GM19455 (cell line): ENCODE results near the gene ANKRD13B.

ENCODE experiments used
- ATAC-seq: cut with Tn5 transposase; IDR thresholded peaks from one replicate; pipeline ENCODE4 v1.9.1; 2021; ENCODE audit not compliant: unreplicated experiment

Gene ANKRD13B

GRCh38 chr17:29568331-29569244 lies 24.3 kb upstream of the ANKRD13B start, which contains the start of gene TP53I13:
TP53I13 (plus strand) TSS chr17:29568701; CDS start chr17:29568759, 58 bp downstream.
- ATAC-seq, result peak; percentile 41

GRCh38 chr17:29569245-29569950 lies 23.5 kb upstream of the ANKRD13B start:
- ATAC-seq, result no peak

- ATAC-seq, result no peak
These were observed 22.4 kb upstream of the ANKRD13B start for GRCh38 chr17:29570521-29570920.

- no peak for ATAC-seq
These were observed 21.4 kb upstream of the ANKRD13B start for GRCh38 chr17:29571486-29571882.

GRCh38 chr17:29571883-29572681 lies 20.9 kb upstream of the ANKRD13B start:
- ATAC-seq, result no peak

- ATAC-seq, result no peak
These were observed 20.0 kb upstream of the ANKRD13B start for GRCh38 chr17:29572691-29573557.

- no peak for ATAC-seq
These were observed 19.4 kb upstream of the ANKRD13B start for GRCh38 chr17:29573558-29573869.

- no peak for ATAC-seq
These were observed 18.8 kb upstream of the ANKRD13B start for GRCh38 chr17:29573871-29574731.

- ATAC-seq, result no peak
These were observed 18.0 kb upstream of the ANKRD13B start for GRCh38 chr17:29574732-29575510.

GRCh38 chr17:29575511-29576213 lies 17.3 kb upstream of the ANKRD13B start:
- ATAC-seq, result no peak

- ATAC-seq, result no peak
These were observed 16.5 kb upstream of the ANKRD13B start for GRCh38 chr17:29576214-29577000.

- ATAC-seq, result no peak
These were observed 15.9 kb upstream of the ANKRD13B start for GRCh38 chr17:29577001-29577370.

- ATAC-seq, result no peak
These were observed 15.3 kb upstream of the ANKRD13B start for GRCh38 chr17:29577385-29578211.

GRCh38 chr17:29578626-29579485 lies 14.1 kb upstream of the ANKRD13B start:
- ATAC-seq, result no peak
